GM21447 (cell line): ENCODE measurements around the gene FAM20A.

ENCODE experiments used
- ATAC-seq: cut with Tn5 transposase; IDR thresholded peaks from one replicate; pipeline ENCODE4 v1.9.1; 2021; ENCODE audit not compliant: unreplicated experiment

The FAM20A gene

DNA sequence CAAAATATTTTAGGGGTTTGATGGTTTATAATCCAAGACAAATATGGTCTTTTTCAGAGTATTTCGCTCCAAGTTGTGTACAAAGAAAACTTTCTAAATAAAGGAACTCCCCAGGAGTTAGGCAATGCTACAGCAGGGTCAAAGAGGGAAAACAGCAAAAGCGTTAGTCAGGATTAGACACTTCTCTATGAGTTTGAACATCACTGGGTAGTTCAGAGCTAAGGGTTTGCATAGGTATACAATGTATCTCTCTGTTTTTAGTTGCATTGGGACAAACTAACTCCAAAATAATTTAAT lies 34.8 kb downstream of the FAM20A start:
- no peak for ATAC-seq

GRCh38 chr17:68565661-68566441 lies 35.3 kb downstream of the FAM20A start:
- no peak for ATAC-seq

GRCh38 chr17:68564415-68565111 lies 36.6 kb downstream of the FAM20A start:
- no peak for ATAC-seq

DNA sequence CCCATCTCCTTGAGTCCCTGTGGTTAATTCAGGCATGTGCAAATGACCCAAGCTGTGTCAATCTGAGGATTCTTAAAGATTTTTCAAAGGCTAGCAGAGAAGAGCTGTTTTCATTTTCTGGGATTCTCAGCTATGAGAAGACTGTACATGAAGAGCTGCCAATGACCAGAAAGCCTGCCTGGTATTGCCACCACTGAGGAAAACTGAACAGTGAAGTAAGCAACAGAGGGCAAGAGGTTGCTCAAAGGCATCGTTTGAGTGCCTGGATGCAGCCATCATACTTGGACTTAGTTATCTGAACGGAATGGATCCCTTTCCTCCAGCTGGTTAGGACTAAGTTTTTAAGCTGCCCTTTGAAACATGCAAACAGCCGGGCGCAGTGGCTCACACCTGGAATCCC lies 38.4 kb downstream of the FAM20A start:
- no peak for ATAC-seq

DNA sequence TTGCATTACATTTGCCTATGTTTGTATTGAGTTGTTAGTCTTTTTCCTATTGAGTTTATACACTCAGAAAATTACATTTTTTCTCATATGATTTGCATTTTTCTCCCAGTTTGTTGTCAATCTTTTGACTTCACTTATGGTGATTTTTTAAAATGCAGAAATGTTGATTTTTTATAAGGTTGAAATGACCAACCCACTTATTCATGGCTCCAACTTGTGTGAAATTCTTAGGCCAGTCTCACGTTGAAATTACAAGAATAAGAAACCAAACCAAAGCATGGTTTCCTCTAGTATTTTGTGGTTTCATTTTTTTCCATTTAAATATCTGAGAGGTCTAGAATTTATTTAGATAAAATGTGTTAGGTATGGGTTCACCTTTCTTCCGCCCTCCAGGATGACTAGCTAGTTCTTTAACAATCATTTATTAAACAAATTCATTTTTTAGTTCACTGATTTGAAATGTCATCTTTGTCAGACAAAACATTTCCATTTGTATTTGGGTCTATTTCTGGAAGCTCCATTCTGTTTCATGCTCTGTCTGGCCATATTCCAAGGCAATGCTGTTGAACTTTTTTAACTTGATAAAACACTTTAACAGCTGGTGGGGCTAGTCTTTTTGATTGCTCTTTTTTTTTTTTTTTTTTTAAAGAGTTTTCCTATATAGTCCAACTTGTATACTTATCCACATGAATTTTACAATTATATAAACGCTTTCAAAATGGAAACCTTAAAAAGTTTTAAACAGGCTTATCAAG lies 40.0 kb downstream of the FAM20A start:
- no peak for ATAC-seq

- no peak for ATAC-seq
Observed at GRCh38 chr17:68559316-68559715, 41.9 kb downstream of the FAM20A start.

GRCh38 chr17:68556551-68556950 lies 44.6 kb downstream of the FAM20A start:
- ATAC-seq, result no peak

GRCh38 chr17:68544111-68544915 lies 56.9 kb downstream of the FAM20A start:
- no peak for ATAC-seq

DNA sequence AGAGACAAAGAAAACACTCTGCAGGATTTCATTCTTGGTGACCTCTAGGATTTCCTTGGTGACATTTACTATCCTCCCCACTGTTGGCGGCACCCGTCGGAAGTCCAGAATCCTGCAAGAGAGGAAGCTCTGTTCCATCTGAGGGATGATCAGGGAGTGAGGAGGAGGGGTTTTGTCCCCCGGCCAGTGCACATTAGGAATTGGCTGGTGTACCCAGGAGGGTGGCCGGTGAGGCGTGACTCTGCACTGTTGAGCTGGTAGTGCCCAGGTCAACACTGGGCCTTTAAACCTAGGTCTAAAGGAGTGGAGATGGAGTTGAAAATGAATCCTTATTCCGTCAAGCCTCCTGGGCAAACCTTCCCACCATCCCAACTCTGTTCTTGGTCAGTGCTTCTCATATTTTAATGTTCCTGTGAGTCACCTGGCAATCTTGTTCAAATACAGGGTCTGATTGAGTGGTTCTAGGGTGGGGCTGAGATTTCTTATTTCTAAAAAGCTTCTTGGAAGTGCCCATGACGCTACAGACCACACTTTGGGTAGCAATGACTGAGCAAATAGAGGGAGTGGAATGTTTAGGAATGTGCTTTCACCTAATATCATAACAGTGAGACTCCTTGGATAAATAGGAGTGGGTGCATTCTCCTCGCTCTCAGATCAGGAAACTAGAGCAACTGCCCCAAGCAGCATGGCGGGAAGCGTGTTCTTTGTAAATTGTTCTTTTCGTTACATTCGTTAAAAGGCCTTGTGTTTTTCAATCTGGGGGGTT lies 58.3 kb downstream of the FAM20A start:
- ATAC-seq, result no peak

DNA sequence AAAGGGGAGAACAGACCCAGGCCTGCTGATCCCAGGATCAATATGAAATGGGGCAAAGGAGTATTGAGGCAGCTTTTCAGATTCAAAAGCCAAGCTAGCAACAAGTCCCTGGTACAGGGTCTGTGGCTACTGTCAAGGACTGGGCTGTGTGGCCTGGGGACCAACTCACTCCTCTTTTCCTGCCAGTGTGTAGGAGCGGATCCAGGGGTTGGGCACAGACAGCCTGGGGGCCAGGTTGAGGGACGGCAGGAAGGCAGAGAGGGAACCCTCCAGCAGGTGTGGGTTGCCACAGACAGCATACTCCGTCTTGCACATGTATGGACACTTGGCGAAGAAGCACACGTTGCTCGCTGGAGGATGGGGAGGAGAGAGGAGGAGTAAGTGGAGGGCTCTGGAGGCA lies 59.4 kb downstream of the FAM20A start:
- no peak for ATAC-seq

DNA sequence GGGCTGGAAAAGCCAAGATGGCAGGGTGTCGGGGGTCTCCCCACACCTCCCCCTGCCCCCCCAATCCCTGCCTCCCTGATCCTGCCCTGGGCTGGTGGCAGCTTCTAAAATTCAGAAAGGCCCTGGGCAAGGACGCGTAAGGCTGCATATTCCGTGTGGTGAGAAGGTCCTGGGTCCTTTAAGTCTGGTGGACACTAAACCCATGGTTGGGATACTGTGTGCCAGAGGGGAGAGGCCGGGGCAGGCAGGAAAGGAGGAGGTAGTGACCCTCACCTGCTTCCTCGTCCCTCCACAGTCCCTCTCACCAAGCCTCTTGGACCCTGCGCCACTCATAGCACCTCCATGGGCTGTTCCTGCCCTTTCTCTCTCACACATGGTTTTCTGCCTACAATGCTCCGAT lies 60.2 kb downstream of the FAM20A start:
- no peak for ATAC-seq

DNA sequence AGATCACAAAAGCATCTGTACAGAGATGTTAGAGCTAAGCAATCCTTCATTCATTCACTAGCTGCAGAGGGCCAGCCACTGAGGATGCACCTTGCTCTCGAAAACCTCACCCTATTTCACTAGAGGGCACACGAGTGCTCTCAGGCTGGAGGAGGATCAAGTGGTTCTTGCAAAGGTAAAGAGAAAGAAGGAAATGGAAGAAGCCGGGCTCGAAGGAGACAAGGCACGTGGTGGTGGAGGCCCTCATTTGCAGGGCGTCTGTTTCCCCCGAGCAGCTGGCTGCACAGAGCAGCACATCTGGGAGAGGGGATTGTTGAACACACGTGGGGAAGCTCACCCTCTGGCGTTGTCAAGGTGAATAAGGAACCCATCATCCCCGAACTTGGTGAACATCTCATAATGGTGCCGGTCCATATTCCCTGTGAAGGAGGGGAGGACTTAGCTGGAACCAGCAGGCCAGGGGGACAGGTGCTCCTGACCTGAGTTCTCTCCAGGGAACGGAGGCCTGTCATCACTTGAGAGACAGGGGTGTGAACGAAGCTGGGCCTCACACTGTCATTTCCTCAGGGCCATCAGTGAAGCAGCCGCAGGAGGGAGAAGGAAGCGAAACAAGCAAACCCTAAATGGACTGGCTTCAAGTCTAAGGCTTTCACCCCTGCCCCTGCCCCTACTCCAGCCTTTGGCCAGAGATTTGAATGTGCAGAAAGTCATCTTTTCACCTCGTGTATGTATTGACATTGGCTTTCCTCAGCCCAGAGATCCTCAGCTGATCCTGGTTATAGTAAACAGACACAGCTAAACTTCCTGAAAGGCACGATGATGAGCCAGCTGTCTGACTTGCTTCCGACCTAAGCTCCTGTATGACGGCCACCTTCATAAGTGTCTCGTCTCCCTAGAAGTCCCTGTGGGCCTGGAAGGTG lies 61.4 kb downstream of the FAM20A start:
- ATAC-seq, result no peak

DNA sequence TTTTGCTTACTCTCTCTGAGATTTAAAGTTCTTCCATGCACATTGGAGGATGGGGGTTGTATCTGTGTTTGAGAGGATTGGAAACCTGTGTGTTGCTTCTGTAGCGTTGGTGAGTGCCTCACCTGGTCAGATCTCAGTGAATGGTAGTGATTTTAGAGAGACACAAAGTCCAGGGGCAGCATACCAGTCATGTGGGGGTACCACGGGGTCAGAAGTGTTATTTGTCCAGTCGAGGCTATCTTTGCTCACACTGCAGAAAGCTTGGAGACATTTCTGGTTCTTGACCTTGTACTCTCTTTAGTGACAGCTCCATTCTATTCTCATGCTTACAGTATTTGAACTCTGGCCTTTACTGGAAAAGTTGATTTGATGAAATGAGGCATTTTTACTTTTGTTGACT lies 65.2 kb downstream of the FAM20A start:
- no peak for ATAC-seq

- ATAC-seq, result no peak
Observed at GRCh38 chr17:68534695-68535088, 66.5 kb downstream of the FAM20A start.

DNA sequence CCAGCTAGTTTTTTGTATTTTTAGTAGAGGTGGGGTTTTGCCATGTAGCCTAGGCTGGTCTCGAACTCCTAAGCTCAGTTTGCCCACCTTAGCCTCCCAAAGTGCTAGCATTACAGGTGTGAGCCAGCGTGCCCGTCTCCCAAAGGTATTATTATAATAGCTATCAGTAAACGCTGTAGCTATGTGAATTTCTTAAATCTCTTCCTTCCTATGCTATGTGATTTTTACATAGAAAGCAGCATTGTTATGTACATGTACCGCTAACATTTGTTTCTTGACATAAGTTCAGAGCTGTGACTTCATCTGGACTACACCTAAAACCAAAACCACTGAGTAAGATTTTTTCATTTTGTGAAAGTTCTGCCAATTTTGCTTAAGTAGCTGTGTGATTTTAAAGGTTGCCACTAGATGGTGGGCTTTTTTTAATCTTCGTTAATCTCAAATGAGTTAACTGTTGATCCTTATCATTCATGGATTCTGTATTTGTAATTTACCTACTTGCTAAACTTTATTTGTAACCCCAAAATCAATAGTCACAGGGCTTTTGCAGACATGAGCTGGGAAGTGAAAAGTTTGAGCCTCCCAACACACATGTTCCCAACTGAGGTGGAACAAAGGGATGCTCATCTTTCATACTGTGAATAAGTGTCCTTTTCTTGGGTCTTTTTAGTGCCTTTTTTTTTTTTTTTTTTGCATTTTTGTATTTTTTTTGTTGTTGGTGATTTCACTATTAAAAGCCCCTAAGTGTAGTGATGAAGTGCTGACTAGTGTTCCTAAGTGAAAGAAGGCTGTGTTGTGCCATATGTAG lies 67.1 kb downstream of the FAM20A start:
- no peak for ATAC-seq

DNA sequence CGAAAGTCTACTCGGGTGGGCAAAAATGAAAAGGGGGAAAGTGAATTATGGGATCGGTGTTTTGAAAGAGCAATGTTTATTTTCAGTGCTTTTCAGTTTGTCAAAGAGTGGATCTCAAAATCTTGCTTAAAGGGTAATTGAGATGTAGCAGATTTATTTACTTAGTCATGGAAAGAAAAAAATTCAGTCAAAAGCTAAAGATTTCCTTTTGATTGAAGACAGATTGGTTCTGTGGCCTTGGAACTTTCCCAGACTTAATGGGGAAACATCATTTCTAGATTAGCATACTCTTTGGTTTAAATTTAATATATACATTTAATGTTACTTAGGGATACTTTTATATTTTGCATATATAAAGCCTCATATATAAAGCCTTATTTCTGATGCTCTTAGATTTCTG lies 68.3 kb downstream of the FAM20A start:
- ATAC-seq, result no peak

DNA sequence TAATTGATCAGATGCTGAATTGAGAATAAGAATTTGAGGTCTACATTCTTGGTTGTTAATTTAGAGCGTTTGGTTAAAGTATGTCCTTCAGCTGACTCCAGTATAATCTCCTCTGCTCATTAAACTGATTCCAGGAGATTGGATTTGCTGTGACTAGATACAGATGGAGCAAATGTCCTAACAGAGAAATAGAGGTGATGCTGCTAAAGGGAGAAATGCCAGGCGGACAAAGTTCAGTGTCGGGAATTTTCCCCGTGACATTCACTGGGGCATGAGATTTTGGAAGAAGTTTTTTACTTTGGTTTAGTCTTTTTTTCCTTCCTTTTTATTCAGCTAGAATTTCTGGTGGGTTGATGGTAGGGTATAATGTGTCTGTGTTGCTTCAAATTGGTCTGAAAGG lies 69.9 kb downstream of the FAM20A start:
- no peak for ATAC-seq

GRCh38 chr17:68527314-68527713 lies 73.9 kb downstream of the FAM20A start:
- no peak for ATAC-seq

GRCh38 chr17:68526548-68526947 lies 74.6 kb downstream of the FAM20A start:
- ATAC-seq, result no peak
